IMR-90 (cell line): ENCODE data around the gene KIRREL2. TPM values are rescaled to one million over a fixed set of nuclear protein-coding genes. Genes with fewer than 3 reads are reported as not detected.

Experiments used
- ATAC-seq: fragments of 200-7000 bp; cut with Tn5 transposase; 2 replicates; pipeline ENCODE4 v1.9.1; 2020; ENCODE audit warnings: low read depth, mild to moderate bottlenecking, moderate library complexity
- BruUV-seq: library from RNA; stranded (reverse); fragments of 400-500 nt; replicated peaks from 2 replicates; lab custom pipeline; 2021; lab: Mats Ljungman, UMichigan
- CTCF ChIA-PET: fragments of 300-600 bp; formaldehyde crosslinking; extraction: SDS; loops from one replicate; lab custom pipeline; 2021; ENCODE audit warnings: antibody characterized with exemption; lab: Yijun Ruan, JAX
- POLR2A ChIA-PET: fragments of 300-600 bp; sonication (Branson Sonifier 250); formaldehyde crosslinking; loops from one replicate; lab custom pipeline; 2022; ENCODE audit warnings: antibody characterized with exemption; ENCODE audit not compliant: unreplicated experiment; lab: Charles Lee
- DNase-seq: peaks from one replicate; pipeline ENCODE4 v3.0.0; 2013
- H2AFZ ChIP-seq: replicated peaks from 2 replicates; pipeline ENCODE3; 2013; ENCODE audit warnings: low read length, mild to moderate bottlenecking; ENCODE audit not compliant: poor library complexity
- H2AK5ac ChIP-seq: 2 replicates; pipeline ENCODE4 v1.6.1; 2013; ENCODE audit warnings: low read depth, low read length, inconsistent platforms
- H2AK9ac ChIP-seq: replicated peaks from 2 replicates; pipeline ENCODE3; 2013; ENCODE audit warnings: mild to moderate bottlenecking, low read depth, low read length, moderate library complexity; ENCODE audit not compliant: poor library complexity
- H2BK120ac ChIP-seq: 2 replicates; pipeline ENCODE4 v1.6.1; 2013; ENCODE audit warnings: low read depth, low read length, inconsistent platforms
- H2BK15ac ChIP-seq: 3 replicates; pipeline ENCODE4 v1.6.1; 2013; ENCODE audit warnings: low read depth, low read length, inconsistent platforms
- H2BK20ac ChIP-seq: 2 replicates; pipeline ENCODE4 v1.6.1; 2013; ENCODE audit warnings: low read depth, mild to moderate bottlenecking, inconsistent platforms, low read length, moderate library complexity
- H2BK5ac ChIP-seq: 2 replicates; pipeline ENCODE4 v1.6.1; 2013; ENCODE audit warnings: mild to moderate bottlenecking, low read depth, low read length, inconsistent platforms; ENCODE audit not compliant: poor library complexity, severe bottlenecking
- H3K14ac ChIP-seq: replicated peaks from 2 replicates; pipeline ENCODE4 v1.6.1; 2013; ENCODE audit warnings: low read depth, low read length, inconsistent platforms
- H3K18ac ChIP-seq: 2 replicates; pipeline ENCODE4 v1.6.1; 2013; ENCODE audit warnings: low read depth, low read length, control low read depth
- H3K23ac ChIP-seq: 2 replicates; pipeline ENCODE4 v1.6.1; 2013; ENCODE audit warnings: low read depth, low read length, inconsistent platforms
- H3K27ac ChIP-seq: 2 replicates; pipeline ENCODE4 v1.5.1; 2013; ENCODE audit warnings: mild to moderate bottlenecking, control low read depth, low read length; ENCODE audit not compliant: insufficient read depth
- H3K27me3 ChIP-seq: 2 replicates; pipeline ENCODE4 v1.6.1; 2013; ENCODE audit warnings: low read length; ENCODE audit not compliant: control insufficient read depth, insufficient read depth
- H3K36me3 ChIP-seq: 2 replicates; pipeline ENCODE4 v1.6.1; 2013; ENCODE audit warnings: low read length, mixed read lengths; ENCODE audit not compliant: control insufficient read depth, insufficient read depth
- H3K4ac ChIP-seq: 2 replicates; pipeline ENCODE4 v1.6.1; 2013; ENCODE audit warnings: low read depth, low read length, inconsistent platforms
- H3K4me1 ChIP-seq: 2 replicates; pipeline ENCODE4 v1.6.1; 2013; ENCODE audit warnings: low read length, mixed read lengths; ENCODE audit not compliant: control insufficient read depth, insufficient read depth
- H3K4me2 ChIP-seq: 2 replicates; pipeline ENCODE4 v1.6.1; 2013; ENCODE audit warnings: low read depth, mild to moderate bottlenecking, control low read depth, low read length, moderate library complexity
- H3K4me3 ChIP-seq: 2 replicates; pipeline ENCODE4 v1.5.1; 2013; ENCODE audit warnings: low read depth, mild to moderate bottlenecking, control low read depth, low read length, moderate library complexity; ENCODE audit not compliant: insufficient read depth
- H3K56ac ChIP-seq: 2 replicates; pipeline ENCODE4 v1.6.1; 2013; ENCODE audit warnings: low read length, inconsistent platforms; ENCODE audit not compliant: insufficient read depth; ENCODE audit errors: extremely low read depth
- H3K79me1 ChIP-seq, 2 experiments: 2 replicates each; pipeline ENCODE4 v1.6.1; 2013; ENCODE audit warnings: low read length in 2 of 2, inconsistent platforms in 1 of 2, low read depth in 1 of 2
- H3K9ac ChIP-seq: 2 replicates; pipeline ENCODE4 v1.6.1; 2013; ENCODE audit warnings: low read depth, low read length, control low read depth
- H3K9me1 ChIP-seq: 2 replicates; pipeline ENCODE4 v1.6.1; 2013; ENCODE audit warnings: low read length, inconsistent platforms; ENCODE audit not compliant: insufficient read depth
- H3K9me3 ChIP-seq: 2 replicates; pipeline ENCODE4 v1.6.1; 2013; ENCODE audit warnings: low read length; ENCODE audit not compliant: control insufficient read depth, insufficient read depth
- H4K20me1 ChIP-seq: 2 replicates; pipeline ENCODE4 v1.6.1; 2013; ENCODE audit warnings: low read length, inconsistent platforms; ENCODE audit not compliant: insufficient read depth
- H4K5ac ChIP-seq: 2 replicates; pipeline ENCODE4 v1.6.1; 2013; ENCODE audit warnings: mild to moderate bottlenecking, low read depth, low read length, control low read depth
- H4K8ac ChIP-seq, 2 experiments: 2 replicates each; pipeline ENCODE4 v1.6.1; 2013; ENCODE audit warnings: low read depth in 2 of 2, low read length in 2 of 2, control low read depth in 1 of 2, inconsistent platforms in 1 of 2
- H4K91ac ChIP-seq: 2 replicates; pipeline ENCODE4 v1.6.1; 2013; ENCODE audit warnings: low read depth, low read length, inconsistent platforms; ENCODE audit not compliant: insufficient read depth
- BHLHE40 ChIP-seq: fragments of 150-350 bp; IDR thresholded peaks from 2 replicates; pipeline ENCODE4 v1.6.1; 2016; ENCODE audit warnings: mild to moderate bottlenecking, low read depth, low read length
- CEBPB ChIP-seq: IDR thresholded peaks from 2 replicates; pipeline ENCODE4 v1.6.1; 2012; ENCODE audit warnings: low read depth, low read length, improper control_type of control experiment
- CHD1 ChIP-seq: IDR thresholded peaks from 2 replicates; pipeline ENCODE4 v1.6.1; 2012; ENCODE audit warnings: low read depth, low read length, improper control_type of control experiment
- MAFK ChIP-seq: IDR thresholded peaks from 2 replicates; pipeline ENCODE4 v1.6.1; 2012; ENCODE audit warnings: low read depth, low read length, improper control_type of control experiment
- MAZ ChIP-seq: IDR thresholded peaks from 2 replicates; pipeline ENCODE4 v1.6.1; 2012; ENCODE audit warnings: low read depth, mild to moderate bottlenecking, low read length, improper control_type of control experiment, moderate library complexity, borderline replicate concordance
- MXI1 ChIP-seq: IDR thresholded peaks from 2 replicates; pipeline ENCODE4 v1.6.1; 2012; ENCODE audit warnings: low read depth, mild to moderate bottlenecking, low read length, moderate library complexity, borderline replicate concordance
- NFE2L2 ChIP-seq: fragments of 150-350 bp; IDR thresholded peaks from 2 replicates; pipeline ENCODE4 v1.6.1; 2016; ENCODE audit warnings: low read depth, mild to moderate bottlenecking, low read length
- POLR2A ChIP-seq: IDR thresholded peaks from 2 replicates; pipeline ENCODE4 v1.6.1; 2012; ENCODE audit warnings: mild to moderate bottlenecking, low read depth, low read length
- RAD21 ChIP-seq: IDR thresholded peaks from 2 replicates; pipeline ENCODE4 v1.6.1; 2012; ENCODE audit warnings: low read length, improper control_type of control experiment
- RFX5 ChIP-seq: IDR thresholded peaks from 2 replicates; pipeline ENCODE4 v1.8.0; 2012; ENCODE audit warnings: low read depth, mild to moderate bottlenecking, low read length, moderate library complexity
- SMC3 ChIP-seq: fragments of 150-350 bp; IDR thresholded peaks from 2 replicates; pipeline ENCODE4 v1.6.1; 2016; ENCODE audit warnings: low read depth, mild to moderate bottlenecking, antibody characterized with exemption, low read length, moderate library complexity
- WGBS, 2 experiments: methylation state at CpG; one replicate each; pipeline versions ENCODE4 v1.1.5 to v1.1.7; 2013; ENCODE audit warnings: missing lambda C conversion rate in 2 of 2; ENCODE audit not compliant: insufficient read length in 1 of 2; ENCODE audit errors: extremely low coverage in 2 of 2; 5-methylcytosine and 5-hydroxymethylcytosine counted together
- dilution Hi-C: fragments of 300-500 bp; cut with HindIII; formaldehyde crosslinking; loops from one replicate; pipeline ENCODE4 v1.14.3; 2018; ENCODE audit warnings: low sequenced_read_pairs; ENCODE audit not compliant: unreplicated experiment
- in situ Hi-C: fragments of 300-500 bp; cut with MboI; formaldehyde crosslinking; loops from 3 replicates; pipeline ENCODE4 v1.14.3; 2019; ENCODE audit warnings: low sequenced_read_pairs, inconsistent platforms, mixed read lengths
- intact Hi-C: fragments of 100-400 bp; cut with micrococcal nuclease; formaldehyde crosslinking; loops from 2 replicates; pipeline ENCODE4 v1.10.0; 2022
- polyA plus RNA-seq, 3 experiments: library from polyadenylated mRNA; depleted of rRNA; stranded (reverse); fragments of >200 nt; gene quantifications; 2 replicates each; pipeline ENCODE4 v1.2.3, GENCODE V29; 2012; ENCODE audit warnings: low replicate concordance in 1 of 3
- total RNA-seq: library from RNA; depleted of rRNA; stranded (reverse); fragments of >200 nt; gene quantifications from 2 replicates; pipeline ENCODE4 v1.2.3, GENCODE V29; 2012
- TF ChIP-seq, protein P1 (sequence below): fragments of 150-350 bp; IDR thresholded peaks from 2 replicates; pipeline ENCODE4 v1.6.1; 2017; ENCODE audit warnings: mild to moderate bottlenecking, antibody characterized with exemption, low read length, low read depth
- TF ChIP-seq, protein P2 (sequence below): fragments of 150-350 bp; IDR thresholded peaks from 2 replicates; pipeline ENCODE4 v1.6.1; 2016; ENCODE audit warnings: low read depth, mild to moderate bottlenecking, low read length, moderate library complexity, borderline replicate concordance
- TF ChIP-seq, protein P3 (sequence below): conservative IDR thresholded peaks from 2 replicates; pipeline ENCODE4 v1.5.1; 2012; ENCODE audit warnings: mild to moderate bottlenecking, low read depth, low read length, improper control_type of control experiment

KIRREL2 gene
- total and polyA plus RNA-seq, 2 of the 4 experiments (the other 2 are of a cell fraction): not detected

DNA sequence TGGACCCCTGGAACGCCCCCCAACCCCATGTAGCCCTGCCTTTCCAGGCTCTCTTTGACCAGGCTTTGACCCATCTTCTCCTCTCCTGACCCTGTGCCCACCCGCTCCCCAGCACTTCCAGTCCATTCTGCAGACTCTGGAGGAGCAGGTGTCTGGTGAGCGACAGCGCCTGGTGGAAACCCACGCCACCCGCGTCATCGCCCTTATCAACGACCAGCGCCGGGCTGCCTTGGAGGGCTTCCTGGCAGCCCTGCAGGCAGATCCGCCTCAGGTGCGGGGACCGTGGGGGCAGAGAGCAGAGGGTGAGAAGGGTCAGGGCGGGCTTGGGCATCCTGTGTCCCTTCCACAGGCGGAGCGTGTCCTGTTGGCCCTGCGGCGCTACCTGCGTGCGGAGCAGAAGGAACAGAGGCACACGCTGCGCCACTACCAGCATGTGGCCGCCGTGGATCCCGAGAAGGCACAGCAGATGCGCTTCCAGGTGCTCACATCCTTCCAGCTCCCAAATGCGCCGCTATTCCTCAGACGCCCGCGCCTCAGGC is 17.8 kb downstream of the KIRREL2 start:
- no TSS peak for BruUV-seq
- no peak overlapping the region for H3K4me2 ChIP-seq
- no peak overlapping the region for H2AK5ac ChIP-seq
- H2AK9ac ChIP-seq: no peak overlapping the region
- 89% methylated on average over 15 of the region's 32 CpGs; no CpG with 5 or more reads in 1 of the 2 experiments for whole genome bisulfite sequencing, 2 experiments
- no peak overlapping the region for H2BK20ac ChIP-seq
- H4K91ac ChIP-seq: no peak overlapping the region
- H3K14ac ChIP-seq: no peak overlapping the region
- H3K27ac ChIP-seq: no peak overlapping the region
- no peak overlapping the region for H3K18ac ChIP-seq
- no peak overlapping the region for H3K56ac ChIP-seq
- ATAC-seq (no peak), DNase-seq (no peak)
- H2BK5ac ChIP-seq: no peak overlapping the region
- H3K4ac ChIP-seq: no peak overlapping the region
- ChIA-PET CTCF (interaction anchor here (0.5 kb wide), 1 partner anchor 59 kb away, joined by 4 read pairs; no protein-coding TSS in a partner anchor), POLR2A (no interaction called here)
- H4K8ac ChIP-seq: no peak overlapping the region
- H3K4me1 ChIP-seq: no peaks in the 10 kb centered on the region
- H3K4me3 ChIP-seq: no peak overlapping the region
- H3K36me3 ChIP-seq: no peaks in the 10 kb centered on the region
- H4K5ac ChIP-seq: no peak overlapping the region
- H3K27me3 ChIP-seq: no peaks in the 10 kb centered on the region
- no peak overlapping the region for H2AFZ ChIP-seq
- dilution Hi-C loops: no loop called here
- intact Hi-C loops: no loop called here
- no peak overlapping the region for H3K23ac ChIP-seq
- H2BK120ac ChIP-seq: no peak overlapping the region
- peaks cover 2% of the 10 kb centered on the region; the same call in 1 of the 2 replicates for H3K9me1 ChIP-seq
- in situ Hi-C loops: no loop called here
- peaks cover 4% of the 10 kb centered on the region; the same call in 1 of the 2 replicates for H4K20me1 ChIP-seq
- H3K9ac ChIP-seq: no peak overlapping the region
- TF ChIP-seq, protein P1, sequence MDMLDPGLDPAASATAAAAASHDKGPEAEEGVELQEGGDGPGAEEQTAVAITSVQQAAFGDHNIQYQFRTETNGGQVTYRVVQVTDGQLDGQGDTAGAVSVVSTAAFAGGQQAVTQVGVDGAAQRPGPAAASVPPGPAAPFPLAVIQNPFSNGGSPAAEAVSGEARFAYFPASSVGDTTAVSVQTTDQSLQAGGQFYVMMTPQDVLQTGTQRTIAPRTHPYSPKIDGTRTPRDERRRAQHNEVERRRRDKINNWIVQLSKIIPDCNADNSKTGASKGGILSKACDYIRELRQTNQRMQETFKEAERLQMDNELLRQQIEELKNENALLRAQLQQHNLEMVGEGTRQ: no peak
- TF ChIP-seq RFX5 (no peak), SMC3 (no peak), RAD21 (no peak), NFE2L2 (no peak), MAFK (no peak), MXI1 (no peak), CEBPB (no peak), BHLHE40 (no peak), CHD1 (no peak), MAZ (no peak), POLR2A (no peak)
- TF ChIP-seq, protein P2, sequence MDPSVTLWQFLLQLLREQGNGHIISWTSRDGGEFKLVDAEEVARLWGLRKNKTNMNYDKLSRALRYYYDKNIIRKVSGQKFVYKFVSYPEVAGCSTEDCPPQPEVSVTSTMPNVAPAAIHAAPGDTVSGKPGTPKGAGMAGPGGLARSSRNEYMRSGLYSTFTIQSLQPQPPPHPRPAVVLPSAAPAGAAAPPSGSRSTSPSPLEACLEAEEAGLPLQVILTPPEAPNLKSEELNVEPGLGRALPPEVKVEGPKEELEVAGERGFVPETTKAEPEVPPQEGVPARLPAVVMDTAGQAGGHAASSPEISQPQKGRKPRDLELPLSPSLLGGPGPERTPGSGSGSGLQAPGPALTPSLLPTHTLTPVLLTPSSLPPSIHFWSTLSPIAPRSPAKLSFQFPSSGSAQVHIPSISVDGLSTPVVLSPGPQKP: no peak
- TF ChIP-seq, protein P3, sequence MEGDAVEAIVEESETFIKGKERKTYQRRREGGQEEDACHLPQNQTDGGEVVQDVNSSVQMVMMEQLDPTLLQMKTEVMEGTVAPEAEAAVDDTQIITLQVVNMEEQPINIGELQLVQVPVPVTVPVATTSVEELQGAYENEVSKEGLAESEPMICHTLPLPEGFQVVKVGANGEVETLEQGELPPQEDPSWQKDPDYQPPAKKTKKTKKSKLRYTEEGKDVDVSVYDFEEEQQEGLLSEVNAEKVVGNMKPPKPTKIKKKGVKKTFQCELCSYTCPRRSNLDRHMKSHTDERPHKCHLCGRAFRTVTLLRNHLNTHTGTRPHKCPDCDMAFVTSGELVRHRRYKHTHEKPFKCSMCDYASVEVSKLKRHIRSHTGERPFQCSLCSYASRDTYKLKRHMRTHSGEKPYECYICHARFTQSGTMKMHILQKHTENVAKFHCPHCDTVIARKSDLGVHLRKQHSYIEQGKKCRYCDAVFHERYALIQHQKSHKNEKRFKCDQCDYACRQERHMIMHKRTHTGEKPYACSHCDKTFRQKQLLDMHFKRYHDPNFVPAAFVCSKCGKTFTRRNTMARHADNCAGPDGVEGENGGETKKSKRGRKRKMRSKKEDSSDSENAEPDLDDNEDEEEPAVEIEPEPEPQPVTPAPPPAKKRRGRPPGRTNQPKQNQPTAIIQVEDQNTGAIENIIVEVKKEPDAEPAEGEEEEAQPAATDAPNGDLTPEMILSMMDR: no peak
- no peaks in the 10 kb centered on the region for H3K79me1 ChIP-seq
- H2BK15ac ChIP-seq: no peak overlapping the region
- no peaks in the 10 kb centered on the region for H3K9me3 ChIP-seq
